AG09319 (cell line): ENCODE data around the gene DNAH17.

Source experiments
- DNase-seq: peaks from one replicate; pipeline ENCODE4 v3.0.0-alpha.2; 2010; ENCODE audit warnings: low read depth; ENCODE audit errors: extremely low read depth
- CTCF ChIP-seq: IDR thresholded peaks from 2 replicates; pipeline ENCODE4 v1.5.1; 2011; ENCODE audit warnings: low read depth, mild to moderate bottlenecking, inconsistent platforms, low read length, moderate library complexity

DNAH17 gene

GRCh38 chr17:78425429-78425828, 151.8 kb downstream of the DNAH17 start:
- DNase-seq, result no peak
- TF ChIP-seq CTCF, result no peak

- DNase-seq, result no peak
- TF ChIP-seq CTCF, result no peak
Observed at GRCh38 chr17:78423961-78424675, 153.1 kb downstream of the DNAH17 start.

- no peak for DNase-seq
Observed at GRCh38 chr17:78422872-78423588, 154.2 kb downstream of the DNAH17 start.

DNA sequence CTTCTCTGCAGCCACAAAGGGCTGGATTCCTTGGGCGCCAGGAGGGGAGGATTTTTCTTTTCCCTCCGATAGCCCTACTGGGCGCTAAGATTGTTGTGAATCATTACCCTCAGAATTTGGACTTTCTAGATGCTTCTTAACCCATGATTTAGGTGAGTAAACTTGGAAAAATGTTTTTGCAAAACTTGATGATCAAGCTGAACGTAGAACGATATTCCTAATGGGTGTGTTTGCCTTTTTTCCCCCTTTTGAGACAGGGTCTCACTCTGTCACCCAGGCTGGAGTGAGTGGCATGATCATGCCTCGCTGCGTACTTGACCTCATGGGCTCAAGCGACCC, 155.0 kb downstream of the DNAH17 start:
- TF ChIP-seq CTCF, result no peak
- DNase-seq, result no peak

More at GRCh38 chr17:78422872-78423588, 154.2 kb downstream of the DNAH17 start:
- no peak for TF ChIP-seq CTCF

GRCh38 chr17:78421534-78422266, 155.5 kb downstream of the DNAH17 start:
- no peak; the same call in none of the 2 replicates for TF ChIP-seq CTCF
- peak; percentile 32 for DNase-seq

GRCh38 chr17:78421084-78421533, 156.1 kb downstream of the DNAH17 start:
- DNase-seq, result no peak
- no peak for TF ChIP-seq CTCF
